ENCODE data around the gene DHX16.

DNA sequence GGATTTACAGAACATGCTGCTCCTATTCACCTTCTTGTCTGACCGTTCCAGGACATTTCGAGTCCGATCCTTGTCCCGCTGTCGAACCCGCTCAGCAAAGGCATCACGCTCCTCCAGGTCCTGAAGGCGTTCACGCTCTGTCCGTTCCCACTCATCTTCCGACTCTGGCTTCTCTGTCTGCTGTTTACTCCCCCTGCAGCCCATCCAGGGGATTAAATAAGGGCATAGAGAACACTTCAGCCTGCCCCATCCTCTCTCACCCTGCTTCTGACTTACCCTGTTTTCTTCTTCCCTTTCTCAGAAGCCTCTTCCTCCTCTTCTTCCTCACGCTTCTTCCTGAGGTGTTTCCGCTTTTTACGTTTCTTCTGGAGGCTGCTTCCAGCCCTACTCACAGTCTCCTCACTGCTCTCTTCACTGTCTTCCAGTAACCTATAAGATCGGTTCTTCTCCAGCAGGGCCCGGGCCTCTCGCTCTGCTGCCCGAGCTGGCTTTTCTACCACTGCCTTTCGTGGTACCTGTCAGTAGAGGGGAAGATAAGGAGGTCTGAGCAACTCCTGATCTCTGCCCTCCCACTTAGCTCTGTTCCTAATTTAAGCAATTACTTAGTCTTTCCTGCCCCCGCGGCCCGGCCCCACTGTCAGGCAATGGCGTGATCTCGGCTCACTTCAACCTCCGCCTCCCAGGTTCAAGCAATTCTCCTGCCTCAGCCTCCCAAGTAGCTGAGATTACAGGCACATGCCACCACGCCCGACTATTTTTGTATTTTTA, 1.9 kb downstream of the DHX16 start:
- TF ChIP-seq, protein P1, sequence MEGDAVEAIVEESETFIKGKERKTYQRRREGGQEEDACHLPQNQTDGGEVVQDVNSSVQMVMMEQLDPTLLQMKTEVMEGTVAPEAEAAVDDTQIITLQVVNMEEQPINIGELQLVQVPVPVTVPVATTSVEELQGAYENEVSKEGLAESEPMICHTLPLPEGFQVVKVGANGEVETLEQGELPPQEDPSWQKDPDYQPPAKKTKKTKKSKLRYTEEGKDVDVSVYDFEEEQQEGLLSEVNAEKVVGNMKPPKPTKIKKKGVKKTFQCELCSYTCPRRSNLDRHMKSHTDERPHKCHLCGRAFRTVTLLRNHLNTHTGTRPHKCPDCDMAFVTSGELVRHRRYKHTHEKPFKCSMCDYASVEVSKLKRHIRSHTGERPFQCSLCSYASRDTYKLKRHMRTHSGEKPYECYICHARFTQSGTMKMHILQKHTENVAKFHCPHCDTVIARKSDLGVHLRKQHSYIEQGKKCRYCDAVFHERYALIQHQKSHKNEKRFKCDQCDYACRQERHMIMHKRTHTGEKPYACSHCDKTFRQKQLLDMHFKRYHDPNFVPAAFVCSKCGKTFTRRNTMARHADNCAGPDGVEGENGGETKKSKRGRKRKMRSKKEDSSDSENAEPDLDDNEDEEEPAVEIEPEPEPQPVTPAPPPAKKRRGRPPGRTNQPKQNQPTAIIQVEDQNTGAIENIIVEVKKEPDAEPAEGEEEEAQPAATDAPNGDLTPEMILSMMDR (IDR thresholded peaks at IDR 0.05) = no peak
- no peak for TF ChIP-seq ZNF396 (CRISPR knock-in tag; IDR thresholded peaks at IDR 0.05; ENCODE audit: borderline replicate concordance)
- TF ChIP-seq, protein P2, sequence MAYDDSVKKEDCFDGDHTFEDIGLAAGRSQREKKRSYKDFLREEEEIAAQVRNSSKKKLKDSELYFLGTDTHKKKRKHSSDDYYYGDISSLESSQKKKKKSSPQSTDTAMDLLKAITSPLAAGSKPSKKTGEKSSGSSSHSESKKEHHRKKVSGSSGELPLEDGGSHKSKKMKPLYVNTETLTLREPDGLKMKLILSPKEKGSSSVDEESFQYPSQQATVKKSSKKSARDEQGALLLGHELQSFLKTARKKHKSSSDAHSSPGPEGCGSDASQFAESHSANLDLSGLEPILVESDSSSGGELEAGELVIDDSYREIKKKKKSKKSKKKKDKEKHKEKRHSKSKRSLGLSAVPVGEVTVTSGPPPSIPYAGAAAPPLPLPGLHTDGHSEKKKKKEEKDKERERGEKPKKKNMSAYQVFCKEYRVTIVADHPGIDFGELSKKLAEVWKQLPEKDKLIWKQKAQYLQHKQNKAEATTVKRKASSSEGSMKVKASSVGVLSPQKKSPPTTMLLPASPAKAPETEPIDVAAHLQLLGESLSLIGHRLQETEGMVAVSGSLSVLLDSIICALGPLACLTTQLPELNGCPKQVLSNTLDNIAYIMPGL (CRISPR knock-in tag; IDR thresholded peaks at IDR 0.05) = no peak
- TF ChIP-seq, protein P3, sequence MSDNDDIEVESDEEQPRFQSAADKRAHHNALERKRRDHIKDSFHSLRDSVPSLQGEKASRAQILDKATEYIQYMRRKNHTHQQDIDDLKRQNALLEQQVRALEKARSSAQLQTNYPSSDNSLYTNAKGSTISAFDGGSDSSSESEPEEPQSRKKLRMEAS (CRISPR knock-in tag; IDR thresholded peaks at IDR 0.05) = no peak
- TF ChIP-seq ZNF317 (CRISPR knock-in tag; IDR thresholded peaks at IDR 0.05; ENCODE audit: borderline replicate concordance, low read depth) = no peak
- no peak for TF ChIP-seq TEAD1 (CRISPR knock-in tag; IDR thresholded peaks at IDR 0.05)
